GM12878 (cell line): Measurements from ENCODE around the gene CMTM4. TPM values are rescaled to one million over a fixed set of nuclear protein-coding genes. Genes with fewer than 3 reads are reported as not detected.

ENCODE experiments used
- ATAC-seq: fragments of 200-7000 bp; cut with Tn5 transposase; 3 replicates; pipeline ENCODE4 v1.9.1; 2020; ENCODE audit warnings: mild to moderate bottlenecking, moderate library complexity
- BruUV-seq: library from RNA; stranded (reverse); fragments of 400-500 nt; replicated peaks from 2 replicates; lab custom pipeline; 2021; lab: Mats Ljungman, UMichigan
- CTCF ChIA-PET: fragments of 300-600 bp; sonication (Branson Sonifier 250); formaldehyde crosslinking; extraction: SDS; loops from one replicate; lab custom pipeline; 2021; ENCODE audit warnings: inconsistent platforms; lab: Yijun Ruan, JAX
- POLR2A ChIA-PET: fragments of 350-600 bp; formaldehyde crosslinking; extraction: SDS; loops from one replicate; lab custom pipeline; 2021; ENCODE audit warnings: inconsistent platforms; lab: Charles Lee
- RAD21 ChIA-PET: fragments of 300-600 bp; sonication (Branson Sonifier 250); formaldehyde crosslinking; loops from one replicate; lab custom pipeline; 2023; ENCODE audit warnings: antibody characterized with exemption; ENCODE audit not compliant: unreplicated experiment; lab: Charles Lee
- SMC1A ChIA-PET: fragments of 300-600 bp; sonication (Branson Sonifier 250); formaldehyde crosslinking; loops from one replicate; lab custom pipeline; 2023; ENCODE audit not compliant: unreplicated experiment, uncharacterized antibody; lab: Charles Lee
- DNase-seq: peaks from one replicate; pipeline ENCODE4 v3.0.0-alpha.2; 2011; ENCODE audit warnings: low read depth, low spot score
- FAIRE-seq: peaks from 3 replicates; lab custom pipeline; 2011; peaks lifted over from hg19 to GRCh38; lab: Jason Lieb, UNC
- H2AFZ ChIP-seq: 2 replicates; pipeline ENCODE4 v1.6.0; 2011; ENCODE audit warnings: low read depth, low read length, control low read depth; ENCODE audit not compliant: control insufficient read depth
- H3K27ac ChIP-seq: 2 replicates; pipeline ENCODE4 v1.5.1; 2011; ENCODE audit warnings: control low read depth; ENCODE audit not compliant: control insufficient read depth, insufficient read depth
- H3K27me3 ChIP-seq, 2 experiments: replicated peaks in 1 of 2; 2 replicates each; pipeline versions ENCODE4 v1.6.0 to v1.6.1; 2011; ENCODE audit warnings: low read length in 1 of 2; ENCODE audit not compliant: control insufficient read depth in 2 of 2, insufficient read depth in 2 of 2
- H3K36me3 ChIP-seq, 2 experiments: 2 replicates each; pipeline ENCODE4 v1.5.1; 2011; ENCODE audit warnings: low read length in 1 of 2; ENCODE audit not compliant: control insufficient read depth in 2 of 2, insufficient read depth in 2 of 2
- H3K4me1 ChIP-seq: 2 replicates; pipeline ENCODE4 v1.6.1; 2011; ENCODE audit warnings: mild to moderate bottlenecking, low read length, moderate library complexity, mixed read lengths; ENCODE audit not compliant: control insufficient read depth, insufficient read depth
- H3K4me2 ChIP-seq: 2 replicates; pipeline ENCODE4 v1.6.0; 2011; ENCODE audit warnings: control low read depth; ENCODE audit not compliant: control insufficient read depth, insufficient read depth
- H3K4me3 ChIP-seq: fragments of 200-600 bp; sonication (generic); 2 replicates; pipeline ENCODE4 v1.5.1; 2016
- H3K79me2 ChIP-seq: 2 replicates; pipeline ENCODE4 v1.6.0; 2011; ENCODE audit warnings: low read length; ENCODE audit not compliant: control insufficient read depth, insufficient read depth
- H3K9ac ChIP-seq: 2 replicates; pipeline ENCODE4 v1.8.0; 2011; ENCODE audit warnings: low read length, control low read depth, mixed read lengths; ENCODE audit not compliant: control insufficient read depth, insufficient read depth
- H3K9me3 ChIP-seq: replicated peaks from 3 replicates; pipeline ENCODE4 v1.5.1; 2011; ENCODE audit warnings: mild to moderate bottlenecking, low read length; ENCODE audit not compliant: control insufficient read depth, insufficient read depth
- H4K20me1 ChIP-seq: 2 replicates; pipeline ENCODE4 v1.6.0; 2011; ENCODE audit not compliant: control insufficient read depth, insufficient read depth
- ATF3 ChIP-seq: IDR thresholded peaks from 2 replicates; pipeline ENCODE4 v1.6.1; 2011; ENCODE audit warnings: low read depth, mild to moderate bottlenecking, low read length, moderate library complexity, borderline replicate concordance; ENCODE audit errors: extremely low read depth
- BCL3 ChIP-seq: IDR thresholded peaks from 2 replicates; pipeline ENCODE4 v1.6.1; 2011; ENCODE audit warnings: borderline replicate concordance, low read depth, mild to moderate bottlenecking, moderate library complexity, low read length; ENCODE audit not compliant: insufficient read depth, poor library complexity, severe bottlenecking
- CEBPB ChIP-seq, 2 experiments: fragments of 150-350 bp in 1 of 2; IDR thresholded peaks; 2 replicates each; pipeline ENCODE4 v1.6.1; 2012 to 2014; ENCODE audit warnings: low read depth in 2 of 2, low read length in 2 of 2, borderline replicate concordance in 1 of 2, inconsistent platforms in 1 of 2
- CHD2 ChIP-seq: IDR thresholded peaks from 2 replicates; pipeline ENCODE4 v1.6.1; 2011; ENCODE audit warnings: low read depth, low read length, improper control_type of control experiment, borderline replicate concordance
- CREM ChIP-seq: IDR thresholded peaks from 2 replicates; pipeline ENCODE4 v1.6.1; 2014; ENCODE audit warnings: antibody characterized with exemption, low read depth
- MEF2B ChIP-seq: fragments of 450-650 bp; IDR thresholded peaks from 2 replicates; pipeline ENCODE4 v1.6.1; 2018; ENCODE audit warnings: mild to moderate bottlenecking, moderate library complexity; ENCODE audit not compliant: partially characterized antibody, poor library complexity, severe bottlenecking
- MYB ChIP-seq: fragments of 150-350 bp; IDR thresholded peaks from 2 replicates; pipeline ENCODE4 v1.6.1; 2014; ENCODE audit warnings: mild to moderate bottlenecking, low read depth, low read length, borderline replicate concordance
- NR2F1 ChIP-seq: fragments of 450-650 bp; conservative IDR thresholded peaks from 2 replicates; pipeline ENCODE4 v1.6.1; 2017; ENCODE audit warnings: mild to moderate bottlenecking
- PAX8 ChIP-seq: fragments of 450-650 bp; IDR thresholded peaks from 2 replicates; pipeline ENCODE4 v1.6.1; 2017; ENCODE audit warnings: mild to moderate bottlenecking, moderate library complexity
- RB1 ChIP-seq: fragments of 450-650 bp; formaldehyde crosslinking; IDR thresholded peaks from 2 replicates; pipeline ENCODE4 v1.6.1; 2017; ENCODE audit warnings: mild to moderate bottlenecking, borderline replicate concordance
- SPI1 ChIP-seq: IDR thresholded peaks from 2 replicates; pipeline ENCODE4 v1.6.1; 2011; ENCODE audit warnings: low read depth, mild to moderate bottlenecking, low read length, moderate library complexity, borderline replicate concordance; ENCODE audit not compliant: insufficient read depth
- USF2 ChIP-seq: IDR thresholded peaks from 2 replicates; pipeline ENCODE4 v1.6.1; 2011; ENCODE audit warnings: low read depth, low read length, improper control_type of control experiment, borderline replicate concordance
- WGBS: methylation state at CpG from one replicate; pipeline ENCODE4 v1.1.6; 2016; ENCODE audit warnings: low lambda C conversion rate; ENCODE audit not compliant: insufficient replicate concordance, insufficient coverage; ENCODE audit errors: missing lambda C conversion rate; 5-methylcytosine and 5-hydroxymethylcytosine counted together
- in situ Hi-C: fragments of 300-500 bp; cut with MboI; formaldehyde crosslinking; loops from 9 replicates; pipeline ENCODE4 v1.14.3; 2018; ENCODE audit warnings: mixed read lengths
- intact Hi-C: fragments of 100-400 bp; cut with micrococcal nuclease; formaldehyde crosslinking; loops from one replicate; pipeline ENCODE4 v1.14.2; 2022; ENCODE audit not compliant: unreplicated experiment
- polyA plus RNA-seq, 11 experiments: library from polyadenylated mRNA; depleted of rRNA in 4 of 11; unstranded in 6 of 11; stranded (reverse) in 5 of 11; fragments of >200 nt; fragmentation: Nextera tagmentation in 4 of 11; fragmentation: Illumina TruSeq in 1 of 11; extraction: Ambion mirVana in 4 of 11; extraction: Trizol in 1 of 11; gene quantifications; 1 replicate in 1 of 11; 2 replicates in 10 of 11; pipeline versions ENCODE4 v1.2.1 to v1.2.3, GENCODE V29; 2011 to 2016; ENCODE audit warnings: inconsistent platforms in 2 of 11, missing spikeins in 2 of 11, low read depth in 1 of 11
- total RNA-seq, 4 experiments: library from RNA; depleted of rRNA in 3 of 4; stranded (reverse); fragments of >200 nt in 3 of 4; fragmentation: Illumina TruSeq in 1 of 4; extraction: Trizol in 1 of 4; gene quantifications; 2 replicates each; pipeline versions ENCODE4 v1.2.1 to v1.2.3, GENCODE V29; 2013 to 2021

CMTM4 gene
- total and polyA plus RNA-seq, 10 of the 15 experiments (the other 5 are each of a cell fraction or from before 2014, with no cell fraction given) = 0.02 to 0.43 (median 0.15) TPM; not detected in 2

GRCh38 chr16:66703406-66704215 lies 7.1 kb upstream of the CMTM4 start:
- Histone ChIP-seq H3K36me3 (no peaks in the 10 kb centered on the region), H3K79me2 (no peaks in the 10 kb centered on the region), H3K27ac (no peak overlapping the region), H3K9me3 (no peaks in the 10 kb centered on the region), H4K20me1 (no peaks in the 10 kb centered on the region), H3K27me3 (no peaks in the 10 kb centered on the region), H3K4me2 (no peak overlapping the region), H3K4me3 (no peak overlapping the region), H2AFZ (no peak overlapping the region), H3K4me1 (no peaks in the 10 kb centered on the region), H3K9ac (no peak overlapping the region)
- no peak for TF ChIP-seq BCL3
- TF ChIP-seq ATF3 = no peak
- 46% methylated on average over 9 of the region's 9 CpGs for WGBS
- DNase-seq (no peak), FAIRE-seq (no peak), ATAC-seq (peak; percentile 26; the same call in 1 of the 3 replicates)
- no TSS peak for BruUV-seq
- ChIA-PET CTCF (interaction anchor here (0.8 to 1.0 kb wide), 2 partner anchors 52 to 164 kb away, joined by 3 to 4 read pairs; no protein-coding TSS in a partner anchor), SMC1A (no interaction called here), POLR2A (no interaction called here), RAD21 (no interaction called here)
- in situ Hi-C loops (no loop called here), intact Hi-C loops (no loop called here)

GRCh38 chr16:66701516-66701915 lies 5.0 kb upstream of the CMTM4 start:
- no peaks in the 10 kb centered on the region for H3K9me3 ChIP-seq
- TF ChIP-seq NR2F1 = no peak
- no peak for TF ChIP-seq SPI1
- TF ChIP-seq USF2 = no peak
- TF ChIP-seq MYB = no peak
- no peak for TF ChIP-seq CREM
- no peak for TF ChIP-seq RB1
- no peak for TF ChIP-seq MEF2B
- no peak for TF ChIP-seq PAX8
- no peak for TF ChIP-seq CHD2
- TF ChIP-seq CEBPB (IDR thresholded peaks at IDR 0.05; ENCODE audit: borderline replicate concordance in 1 of 2, low read depth in 2 of 2, low read length in 2 of 2) = no peak
- TF ChIP-seq, all 136 proteins: peak for 0
- Histone ChIP-seq H3K4me1 (no peaks in the 10 kb centered on the region), H3K4me2 (no peak overlapping the region), H3K79me2 (no peaks in the 10 kb centered on the region), H3K4me3 (no peak overlapping the region), H3K27ac (no peak overlapping the region), H3K9ac (no peak overlapping the region), H3K27me3 (peaks cover 0 to 3% of the 10 kb centered on the region in 2 experiments; a peak in 2 of 4 replicates), H2AFZ (no peak overlapping the region), H3K36me3 (no peaks in the 10 kb centered on the region), H4K20me1 (no peaks in the 10 kb centered on the region)
- ChIA-PET SMC1A (no interaction called here), CTCF (interaction anchor here (0.6 to 1.4 kb wide), 3 partner anchors 25 to 349 kb away, joined by 3 read pairs; partner anchors contain the start of gene NAE1), RAD21 (no interaction called here), POLR2A (no interaction called here)
- WGBS = 50% methylated on average over 2 of the region's 2 CpGs
- BruUV-seq = no TSS peak
- intact Hi-C loops (no loop called here), in situ Hi-C loops (no loop called here)
- no peak for DNase-seq
- no peak for ATAC-seq
- FAIRE-seq = no peak
